IPS-18a (cell line): ENCODE results near the gene GALNTL6.

Experiments used
- H3K27ac ChIP-seq: one replicate; pipeline ENCODE4 v1.5.1; 2013; ENCODE audit warnings: low read length
- H3K27me3 ChIP-seq: one replicate; pipeline ENCODE4 v1.6.1; 2013; ENCODE audit warnings: mild to moderate bottlenecking, low read length; ENCODE audit not compliant: control insufficient read depth, insufficient read depth
- H3K36me3 ChIP-seq: one replicate; pipeline ENCODE4 v1.6.1; 2013; ENCODE audit warnings: low read depth, low read length; ENCODE audit not compliant: control insufficient read depth
- H3K4me1 ChIP-seq: one replicate; pipeline ENCODE4 v1.6.1; 2013; ENCODE audit warnings: low read depth, low read length; ENCODE audit not compliant: control insufficient read depth
- H3K4me3 ChIP-seq: one replicate; pipeline ENCODE4 v1.5.1; 2013; ENCODE audit warnings: low read length
- H3K9ac ChIP-seq: one replicate; pipeline ENCODE4 v1.6.1; 2013; ENCODE audit warnings: mild to moderate bottlenecking, low read length, moderate library complexity
- H3K9me3 ChIP-seq: one replicate; pipeline ENCODE4 v1.6.1; 2013; ENCODE audit warnings: low read depth, low read length; ENCODE audit not compliant: control insufficient read depth

The GALNTL6 gene

DNA sequence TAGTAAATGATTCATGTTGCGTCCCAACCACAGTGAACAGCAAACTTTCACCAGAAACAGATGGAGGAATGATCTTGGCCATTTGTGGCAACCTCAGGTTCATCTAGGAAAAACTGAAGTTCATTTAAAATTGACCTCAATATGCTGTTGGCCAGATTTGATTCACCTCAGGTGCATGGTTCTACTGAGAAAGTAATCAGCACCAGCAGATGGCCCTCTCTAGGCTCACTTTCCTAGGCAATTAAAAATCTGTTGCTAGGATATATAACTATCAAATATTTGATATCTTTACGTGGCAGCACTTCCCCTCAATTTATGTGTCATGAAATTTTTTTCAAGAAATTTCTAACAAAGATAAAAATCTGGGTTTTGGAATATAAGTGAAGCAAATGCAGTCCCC is 344.7 kb downstream of the GALNTL6 start:
- H3K4me3 ChIP-seq: no peak overlapping the region
- no peaks in the 10 kb centered on the region for H3K27me3 ChIP-seq
- H3K36me3 ChIP-seq: no peaks in the 10 kb centered on the region
- no peak overlapping the region for H3K27ac ChIP-seq
- no peaks in the 10 kb centered on the region for H3K9me3 ChIP-seq
- no peaks in the 10 kb centered on the region for H3K4me1 ChIP-seq
- no peak overlapping the region for H3K9ac ChIP-seq

DNA sequence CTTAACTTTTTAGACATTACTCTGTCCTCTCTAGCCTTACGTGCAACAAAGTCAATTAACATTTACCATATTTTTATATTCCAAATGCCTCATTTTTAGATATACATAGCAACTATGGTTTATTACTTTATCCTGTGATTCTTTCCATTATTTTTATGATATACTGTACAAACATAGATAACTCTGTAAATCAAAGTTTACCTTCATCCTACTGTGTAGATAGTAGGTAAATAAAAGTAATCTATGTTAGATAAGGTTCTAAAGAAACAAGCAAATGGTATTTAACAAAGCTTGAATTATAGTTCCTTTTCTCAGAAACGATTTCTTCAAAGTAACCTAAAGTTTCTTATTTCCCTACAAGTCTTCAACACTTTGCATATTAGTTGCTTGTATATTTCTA is 350.0 kb downstream of the GALNTL6 start:
- no peak overlapping the region for H3K9ac ChIP-seq

DNA sequence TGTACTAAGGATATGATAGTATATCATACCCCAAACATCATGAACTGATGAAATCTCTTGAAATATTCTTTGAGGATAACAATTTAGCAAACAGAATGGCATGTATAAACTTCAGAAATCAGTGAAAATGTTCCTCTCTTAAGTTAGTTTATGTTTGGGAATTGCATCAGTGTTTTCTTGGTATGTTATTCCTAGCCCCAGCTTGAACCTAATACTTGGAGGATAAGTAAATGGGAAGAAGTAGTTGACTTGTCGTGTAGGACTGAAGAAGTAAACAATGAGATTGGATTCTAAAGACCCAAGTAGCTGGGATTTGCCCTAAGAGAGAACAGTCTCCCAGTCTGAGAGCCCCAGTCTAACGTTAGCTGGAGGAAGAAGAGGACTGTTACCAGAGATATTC is 355.7 kb downstream of the GALNTL6 start:
- no peaks in the 10 kb centered on the region for H3K27me3 ChIP-seq
- H3K4me3 ChIP-seq: no peak overlapping the region
- H3K9me3 ChIP-seq: no peaks in the 10 kb centered on the region
- no peak overlapping the region for H3K9ac ChIP-seq
- no peaks in the 10 kb centered on the region for H3K36me3 ChIP-seq
- H3K4me1 ChIP-seq: no peaks in the 10 kb centered on the region
- no peak overlapping the region for H3K27ac ChIP-seq

More for the DNA sequence above, 350.0 kb downstream of the GALNTL6 start:
- H3K4me1 ChIP-seq: no peaks in the 10 kb centered on the region
- H3K27me3 ChIP-seq: no peaks in the 10 kb centered on the region
- H3K36me3 ChIP-seq: no peaks in the 10 kb centered on the region
- no peak overlapping the region for H3K4me3 ChIP-seq
- H3K27ac ChIP-seq: no peak overlapping the region
- no peaks in the 10 kb centered on the region for H3K9me3 ChIP-seq

DNA sequence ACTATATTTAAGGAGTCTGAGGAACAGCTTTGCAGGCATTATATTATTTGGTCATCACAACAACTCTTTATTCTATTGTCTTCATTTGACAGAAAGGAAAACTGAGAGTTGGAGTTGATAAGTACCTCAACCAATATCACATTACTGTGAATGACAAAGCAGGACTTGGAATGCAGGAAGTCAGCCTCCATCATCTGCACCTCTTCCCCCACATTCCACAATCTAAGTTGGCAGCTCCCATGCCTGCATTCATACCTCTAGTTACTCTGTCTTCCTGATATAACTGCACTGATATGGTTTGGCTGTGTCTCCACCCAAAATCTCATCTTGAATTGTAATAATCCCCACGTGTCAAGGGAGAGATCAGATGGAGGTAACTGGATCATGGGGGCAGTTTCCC is 356.7 kb downstream of the GALNTL6 start:
- Histone ChIP-seq H3K27ac (no peak overlapping the region), H3K27me3 (no peaks in the 10 kb centered on the region), H3K9me3 (no peaks in the 10 kb centered on the region), H3K4me3 (no peak overlapping the region), H3K4me1 (no peaks in the 10 kb centered on the region), H3K9ac (no peak overlapping the region), H3K36me3 (no peaks in the 10 kb centered on the region)

DNA sequence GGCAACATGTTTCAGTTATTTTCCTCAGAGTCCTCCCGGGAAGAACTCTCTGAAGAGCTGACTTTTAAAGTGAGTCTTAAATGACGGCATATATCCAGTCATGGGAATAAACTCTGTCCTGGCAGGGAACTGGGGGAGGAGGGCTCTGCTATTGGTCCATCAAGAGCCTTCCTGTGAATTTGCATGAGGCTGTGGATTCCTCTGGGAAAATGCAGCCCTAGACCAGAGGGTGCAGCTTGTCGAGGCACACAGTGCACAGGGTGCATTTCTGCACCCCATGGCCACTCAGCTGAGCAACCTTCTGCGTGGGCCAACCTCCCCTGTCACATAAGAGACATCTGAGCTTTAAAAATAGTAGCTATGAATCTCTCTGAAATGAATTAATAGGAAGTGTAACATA is 360.0 kb downstream of the GALNTL6 start:
- H3K9me3 ChIP-seq: no peaks in the 10 kb centered on the region
- H3K4me3 ChIP-seq: no peak overlapping the region
- no peak overlapping the region for H3K27ac ChIP-seq
- no peak overlapping the region for H3K9ac ChIP-seq
- no peaks in the 10 kb centered on the region for H3K36me3 ChIP-seq
- H3K27me3 ChIP-seq: no peaks in the 10 kb centered on the region
- H3K4me1 ChIP-seq: no peaks in the 10 kb centered on the region

DNA sequence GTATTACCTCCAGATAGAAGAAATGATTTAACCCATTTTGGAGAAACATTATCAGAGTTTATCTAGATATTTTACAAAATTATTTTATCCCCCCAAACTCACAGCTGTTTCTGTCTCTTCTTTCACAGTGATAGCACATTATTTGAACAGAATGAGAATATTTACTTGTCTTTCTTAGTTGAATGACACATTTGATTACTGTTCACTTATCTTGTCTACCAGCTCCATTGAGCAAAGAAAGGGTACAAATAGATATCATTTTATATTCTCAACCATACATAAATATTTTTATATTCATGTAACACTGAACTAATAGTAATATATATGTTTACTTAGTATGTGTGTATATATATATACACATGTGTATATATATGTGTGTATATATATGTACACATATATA is 364.2 kb downstream of the GALNTL6 start:
- no peaks in the 10 kb centered on the region for H3K9me3 ChIP-seq

DNA sequence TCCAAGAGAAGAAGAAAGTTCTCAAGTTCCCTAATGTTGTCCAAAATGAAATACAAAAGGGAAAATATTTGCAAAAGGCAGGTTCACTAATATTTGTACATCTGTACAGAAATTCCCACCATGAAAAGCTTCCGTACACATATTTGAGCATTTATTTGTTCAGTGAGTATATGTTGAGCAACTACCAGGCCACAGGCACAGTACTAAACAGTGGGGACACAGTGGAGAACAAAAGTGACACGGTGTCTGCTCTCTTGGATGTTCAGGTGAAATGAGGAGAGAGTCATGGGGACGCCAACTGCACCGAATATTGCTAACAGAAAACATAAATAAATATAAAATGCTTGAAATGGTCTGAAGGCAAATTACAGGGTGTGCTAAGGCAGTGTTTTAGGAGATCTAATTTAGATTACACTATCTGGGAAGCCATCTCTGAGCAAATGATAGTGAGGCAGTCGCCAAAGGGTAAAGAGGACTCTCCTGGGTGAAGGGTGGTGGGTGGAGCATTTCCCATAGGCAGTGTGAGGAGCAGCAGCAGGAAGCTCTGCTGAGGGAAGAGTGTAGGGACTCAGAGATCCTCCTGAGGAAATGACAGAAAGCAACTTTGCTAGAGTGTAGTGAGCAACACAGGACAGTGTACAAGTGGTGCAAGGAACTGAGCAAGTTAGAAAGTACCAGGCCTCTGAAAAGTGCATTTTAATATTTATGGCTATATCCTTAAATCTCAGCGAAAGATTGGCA is 375.2 kb downstream of the GALNTL6 start:
- Histone ChIP-seq H3K9me3 (no peaks in the 10 kb centered on the region), H3K4me1 (no peaks in the 10 kb centered on the region), H3K36me3 (no peaks in the 10 kb centered on the region), H3K27me3 (no peaks in the 10 kb centered on the region), H3K4me3 (no peak overlapping the region), H3K27ac (no peak overlapping the region), H3K9ac (no peak overlapping the region)

More for the DNA sequence above, 364.2 kb downstream of the GALNTL6 start:
- Histone ChIP-seq H3K4me1 (no peaks in the 10 kb centered on the region), H3K27me3 (no peaks in the 10 kb centered on the region), H3K9ac (no peak overlapping the region), H3K4me3 (no peak overlapping the region), H3K27ac (no peak overlapping the region), H3K36me3 (no peaks in the 10 kb centered on the region)

DNA sequence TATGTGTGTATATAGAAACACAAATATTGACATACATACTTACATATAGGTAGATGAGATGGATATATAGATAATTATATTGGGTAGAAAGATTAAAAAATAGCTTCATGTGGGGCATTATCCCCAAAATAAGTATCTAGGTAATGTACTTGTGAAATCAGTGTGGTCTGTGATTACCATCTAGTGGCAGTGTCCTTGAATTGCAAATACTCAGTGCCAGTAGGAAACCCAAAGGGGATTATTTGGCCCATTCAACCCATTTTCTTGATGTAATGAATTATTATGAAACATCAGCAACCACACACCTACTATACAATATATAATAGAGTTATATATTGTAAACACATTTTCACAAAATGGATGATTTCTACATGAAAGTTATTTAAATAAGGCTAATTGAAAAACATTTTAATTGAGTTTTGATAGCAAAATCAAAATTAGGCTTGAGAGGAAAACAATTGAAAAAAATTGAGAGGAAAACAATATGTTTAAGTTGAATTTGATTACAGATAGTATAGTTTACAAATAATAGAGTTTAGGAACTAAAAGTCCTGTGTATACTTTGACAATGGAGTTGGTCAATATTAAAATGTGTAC is 389.4 kb downstream of the GALNTL6 start:
- H3K4me3 ChIP-seq: no peak overlapping the region
- no peaks in the 10 kb centered on the region for H3K36me3 ChIP-seq
- H3K4me1 ChIP-seq: no peaks in the 10 kb centered on the region
- no peaks in the 10 kb centered on the region for H3K9me3 ChIP-seq
- no peak overlapping the region for H3K9ac ChIP-seq
- no peak overlapping the region for H3K27ac ChIP-seq
- no peaks in the 10 kb centered on the region for H3K27me3 ChIP-seq

DNA sequence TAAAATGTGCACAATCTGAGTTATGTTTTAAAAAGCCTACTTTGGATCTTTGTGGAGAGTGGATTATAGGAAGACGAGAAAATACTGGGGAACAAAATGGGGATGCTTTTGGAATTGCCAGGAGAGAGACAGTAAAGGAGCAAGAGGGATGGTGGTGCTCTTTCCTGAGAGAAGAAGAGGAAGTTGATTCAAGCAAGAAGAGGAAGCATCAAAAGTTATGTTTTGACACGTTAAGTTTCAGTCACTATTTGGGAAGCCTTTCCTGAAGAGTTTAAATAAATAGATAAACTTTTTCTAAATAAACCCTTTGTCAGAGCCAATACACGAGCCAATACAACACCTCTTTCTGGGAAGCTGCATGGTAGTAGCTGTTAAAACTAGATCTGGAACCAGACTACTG is 394.1 kb downstream of the GALNTL6 start:
- Histone ChIP-seq H3K4me3 (no peak overlapping the region), H3K27ac (no peak overlapping the region), H3K9me3 (no peaks in the 10 kb centered on the region), H3K27me3 (no peaks in the 10 kb centered on the region), H3K36me3 (no peaks in the 10 kb centered on the region), H3K9ac (no peak overlapping the region), H3K4me1 (no peaks in the 10 kb centered on the region)

DNA sequence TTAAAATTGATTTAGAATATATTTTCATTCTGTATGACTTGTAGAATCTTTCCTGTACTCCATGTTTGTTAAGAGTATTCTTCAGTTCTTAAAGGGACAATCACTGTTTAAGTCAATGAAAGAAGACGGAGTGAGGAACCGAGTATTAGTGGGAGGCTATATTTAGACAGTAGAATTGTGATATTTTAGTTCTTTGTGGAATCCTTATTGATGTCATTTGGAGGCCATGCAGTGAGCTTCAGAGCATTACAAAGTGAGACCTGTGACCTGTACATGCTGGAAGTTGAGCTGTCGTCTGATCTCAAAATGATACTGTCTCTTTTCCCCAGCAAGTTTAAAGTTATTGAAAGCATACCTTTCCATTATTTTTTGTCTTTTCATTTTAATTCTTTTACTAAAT is 394.7 kb downstream of the GALNTL6 start:
- H3K27me3 ChIP-seq: no peaks in the 10 kb centered on the region
- H3K4me3 ChIP-seq: no peak overlapping the region
- H3K9ac ChIP-seq: no peak overlapping the region
- no peak overlapping the region for H3K27ac ChIP-seq
- no peaks in the 10 kb centered on the region for H3K9me3 ChIP-seq
- H3K36me3 ChIP-seq: no peaks in the 10 kb centered on the region
- no peaks in the 10 kb centered on the region for H3K4me1 ChIP-seq

DNA sequence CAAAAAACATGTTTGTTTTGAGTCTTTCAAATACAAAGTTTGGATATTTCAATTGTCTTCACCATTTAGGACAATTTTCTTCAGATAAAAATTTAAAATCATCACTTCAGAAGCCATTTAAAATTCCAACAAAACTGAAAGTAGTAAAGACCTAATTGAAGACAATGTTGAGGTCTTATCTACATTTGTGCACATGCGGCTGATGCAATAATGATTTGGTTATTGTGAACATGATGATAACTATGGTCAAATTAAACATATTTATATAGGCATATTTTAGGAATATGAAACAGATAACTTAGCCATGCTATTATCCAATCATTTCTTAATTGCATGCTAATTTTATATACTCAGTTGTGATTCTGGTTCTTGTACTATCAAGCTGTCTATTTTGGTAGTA is 407.5 kb downstream of the GALNTL6 start:
- H3K9ac ChIP-seq: no peak overlapping the region
- no peaks in the 10 kb centered on the region for H3K9me3 ChIP-seq
- H3K27me3 ChIP-seq: no peaks in the 10 kb centered on the region
- no peaks in the 10 kb centered on the region for H3K36me3 ChIP-seq
- H3K27ac ChIP-seq: no peak overlapping the region
- H3K4me1 ChIP-seq: peaks cover 5% of the 10 kb centered on the region
- no peak overlapping the region for H3K4me3 ChIP-seq

DNA sequence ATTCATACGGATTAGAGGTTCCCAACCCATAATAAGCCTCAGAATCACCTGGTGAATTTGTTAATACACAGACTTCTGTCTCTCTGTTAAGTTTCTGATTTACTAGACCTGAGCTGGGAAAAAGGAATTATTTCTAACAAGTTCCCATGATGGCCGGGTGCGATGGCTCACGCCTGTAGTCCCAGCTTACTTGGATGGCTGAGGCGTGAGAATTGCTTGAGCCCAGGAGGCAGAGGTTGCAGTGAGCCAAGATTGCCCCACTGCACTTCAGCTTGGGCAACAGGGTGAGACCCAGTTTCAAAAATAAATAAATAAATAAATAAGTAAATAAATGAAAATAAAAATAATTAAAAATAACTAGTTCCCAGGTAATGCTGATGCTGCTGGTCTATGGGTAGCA is 412.3 kb downstream of the GALNTL6 start:
- Histone ChIP-seq H3K27me3 (no peaks in the 10 kb centered on the region), H3K9ac (no peak overlapping the region), H3K4me1 (no peaks in the 10 kb centered on the region), H3K9me3 (no peaks in the 10 kb centered on the region), H3K36me3 (no peaks in the 10 kb centered on the region), H3K27ac (no peak overlapping the region), H3K4me3 (no peak overlapping the region)
